K562 treated with DMSO at 1 percent for 48 hours (cell line): ENCODE results near the gene MCM3AP. TPM values are rescaled to one million over a fixed set of nuclear protein-coding genes. Genes with fewer than 3 reads are reported as not detected.

Source experiments
- total RNA-seq: library from RNA; unstranded; fragments of 300-600 nt; gene quantifications from 2 replicates; pipeline ENCODE4 v1.2.3, GENCODE V29; 2022; ENCODE audit warnings: low replicate concordance; ENCODE audit errors: extremely low read depth

The MCM3AP gene
- not detected in 2 replicates for total RNA-seq

DNA sequence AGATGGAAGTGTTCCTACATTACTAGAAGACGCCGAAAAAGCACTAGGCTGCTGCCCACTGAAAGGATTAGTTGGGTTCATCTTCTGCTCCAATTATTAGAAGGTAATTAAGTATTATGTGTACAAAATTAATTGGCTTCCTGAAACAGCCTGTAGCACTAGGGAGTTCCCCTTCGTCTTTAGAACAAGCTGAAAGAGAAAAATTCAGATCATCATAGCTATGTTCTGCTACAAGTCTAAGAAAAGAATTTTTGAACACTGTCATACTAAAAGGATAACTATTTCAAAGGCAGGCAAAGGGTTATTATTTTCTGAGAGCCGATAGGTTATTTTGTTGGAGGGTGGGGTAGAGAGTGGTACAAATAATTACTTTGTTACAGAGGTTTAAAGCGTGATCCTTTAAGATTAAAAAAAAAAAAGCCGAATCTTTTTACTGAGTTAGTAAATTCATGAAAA, at the start of gene MCM3AP:
Gene MCM3AP, minus strand, starts transcription at position 406 of the 456 bp plus-strand sequence. Its CDS starts 325 bp downstream, at position 81.

DNA sequence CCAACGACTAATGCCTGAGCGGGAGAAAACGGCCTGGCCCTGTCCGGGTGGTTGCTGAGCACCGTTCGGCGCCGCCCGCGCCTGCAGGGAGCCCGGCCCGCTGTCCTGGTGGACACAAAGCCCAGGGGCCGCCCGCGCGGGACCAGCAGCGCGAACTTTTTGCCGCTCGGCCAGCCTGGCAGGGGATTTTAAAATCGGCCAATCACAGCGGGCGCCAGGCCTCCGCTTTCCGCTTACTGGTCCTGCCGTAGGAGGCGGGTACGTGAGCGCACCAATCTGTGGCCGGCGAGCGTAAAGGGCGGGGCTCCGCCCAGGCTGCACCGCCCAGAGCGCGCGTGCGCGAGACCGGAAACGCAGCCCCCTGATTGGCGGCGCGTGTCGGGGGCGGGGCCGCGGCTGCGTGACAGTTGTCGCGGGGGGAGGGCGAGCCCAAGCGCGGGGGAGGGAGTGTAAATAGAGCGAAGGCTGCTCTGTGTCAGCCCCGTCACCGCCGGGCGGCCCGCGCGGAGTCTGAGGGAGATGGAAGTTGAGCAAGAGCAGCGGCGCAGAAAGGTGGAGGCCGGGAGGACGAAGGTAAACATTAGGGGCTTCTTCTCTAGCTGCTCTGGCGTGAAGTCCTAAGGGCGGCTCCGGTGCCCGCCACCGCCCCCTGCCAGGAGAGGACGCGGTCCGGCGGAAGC, 38.4 kb upstream of the MCM3AP start, which contains the start of the genes C21orf58 and PCNT:
Gene C21orf58, minus strand, starts transcription at position 161 of the 680 bp plus-strand sequence. CDS start 1,132 bp downstream, outside the sequence.
Gene PCNT, plus strand, starts transcription at position 447 of the 680 bp plus-strand sequence. Its CDS starts 73 bp downstream, at position 520.

DNA sequence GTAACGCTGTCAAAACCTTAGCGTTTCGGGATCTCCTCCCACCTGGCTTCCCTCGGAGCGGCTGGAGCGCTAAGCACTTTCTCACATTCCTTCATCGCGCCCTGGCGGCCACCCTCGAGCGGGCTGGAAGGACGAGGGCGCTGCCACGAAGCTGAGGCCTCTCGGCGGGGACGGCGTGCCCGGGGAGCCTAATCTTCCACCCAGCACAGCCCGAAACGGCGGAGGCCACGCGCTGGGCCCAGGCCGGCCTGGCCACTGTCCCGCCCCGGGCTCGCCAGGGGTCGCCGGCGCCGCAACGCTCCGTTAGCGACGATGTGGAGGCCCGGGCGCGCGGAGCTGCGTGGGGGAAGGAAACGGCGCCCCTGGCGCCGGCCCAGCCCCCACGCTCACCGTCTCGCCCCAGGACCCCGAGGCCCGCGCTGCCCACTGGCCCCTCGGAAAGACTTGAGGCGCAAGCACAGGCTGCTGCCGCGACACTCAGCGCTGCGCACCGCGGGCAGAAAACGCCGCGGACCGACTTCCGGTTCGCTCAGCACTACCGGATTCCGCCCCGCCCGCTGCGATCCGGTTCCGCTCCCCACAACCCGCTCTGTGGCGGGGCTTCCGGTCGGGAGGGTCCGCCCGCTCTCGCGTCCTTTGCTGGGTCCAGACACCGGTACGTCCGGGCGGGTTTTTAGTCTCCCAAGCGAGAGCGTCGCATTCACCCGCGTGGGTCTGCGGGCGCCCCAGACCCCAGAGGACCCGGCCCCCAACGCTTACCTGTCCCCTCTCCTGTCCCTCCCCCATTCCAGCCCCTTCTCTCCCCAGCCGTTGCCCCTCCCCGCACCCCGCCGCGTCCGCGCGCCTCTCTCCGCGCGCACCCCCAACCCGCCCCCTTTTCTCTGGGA, 593 bp upstream of the MCM3AP start, which contains the start of gene YBEY:
Gene YBEY, plus strand, starts transcription at position 582 of the 887 bp plus-strand sequence. CDS start 572 bp downstream, outside the sequence.

DNA sequence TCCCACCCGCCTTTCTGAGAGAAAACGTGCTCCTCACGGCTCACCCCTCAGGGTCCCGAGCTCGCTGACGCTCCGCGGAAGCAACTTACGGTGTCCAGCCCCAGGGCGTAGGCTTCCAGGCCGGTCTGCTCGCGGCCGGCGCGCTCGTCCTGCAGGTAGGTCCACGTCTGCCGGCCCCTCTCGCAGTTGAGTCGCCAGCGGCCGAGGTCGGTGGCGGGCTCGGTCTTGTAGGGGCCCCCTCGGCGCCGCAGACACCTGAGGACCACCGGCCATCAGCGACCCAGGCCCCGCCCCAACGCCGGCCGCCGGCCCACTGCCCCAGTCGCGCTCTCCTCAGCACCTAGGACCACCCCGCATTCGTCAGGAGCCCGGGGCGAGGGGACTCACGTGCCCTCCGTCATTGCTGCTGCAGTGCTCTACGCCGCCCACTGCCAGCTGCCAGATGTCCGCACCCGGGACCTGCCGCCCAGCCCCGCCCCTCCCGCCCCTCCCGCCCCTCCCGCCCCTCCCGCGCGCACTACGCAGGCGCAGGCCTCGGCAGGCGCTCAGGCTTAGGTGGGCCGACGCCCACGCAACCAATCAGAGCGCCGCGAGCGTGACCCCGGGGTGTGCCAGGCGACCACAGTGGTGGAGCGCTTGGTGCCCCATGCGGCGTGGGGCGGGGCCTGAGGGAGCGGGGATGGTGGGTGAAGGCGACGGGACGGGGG, 56.9 kb downstream of the MCM3AP start, which contains the start of gene LSS:
Gene LSS, minus strand, starts transcription at position 430 of the 707 bp plus-strand sequence. Its CDS starts 29 bp downstream, at position 401.

Other genes starting within 250 kb of the MCM3AP start
- gene COL6A2, start 187.5 kb downstream of the MCM3AP start, total RNA-seq: not detected in 2 replicates
- not detected in 2 replicates for gene FTCD, start 130.0 kb downstream of the MCM3AP start, total RNA-seq
- gene SPATC1L, start 101.2 kb downstream of the MCM3AP start, total RNA-seq: not detected in 2 replicates
- gene LSS, start 56.8 kb downstream of the MCM3AP start, total RNA-seq: not detected in 2 replicates
- gene YBEY, start 731 bp upstream of the MCM3AP start, total RNA-seq: not detected in 2 replicates
- gene C21orf58, start 38.3 kb upstream of the MCM3AP start, total RNA-seq: not detected in 2 replicates
- not detected in 2 replicates for gene PCNT, start 38.5 kb upstream of the MCM3AP start, total RNA-seq
- not detected in 2 replicates for gene DIP2A, start 173.3 kb upstream of the MCM3AP start, total RNA-seq